Body of pancreas (tissue), 4 donors: ENCODE results near the gene RXRB.

Experiments
- POLR2A ChIP-seq, 3 donors: fragments of 450-650 bp; IDR thresholded peaks; one replicate each; pipeline ENCODE4 v1.6.1; 2016; ENCODE audit warnings: antibody characterized with exemption in 3 of 3, mild to moderate bottlenecking in 2 of 3
- TF ChIP-seq, protein P1 (sequence below), 7 experiments: fragments of 450-650 bp in 4 of 7; fragments of 200-600 bp in 3 of 7; sonication (generic) in 3 of 7; IDR thresholded peaks; one replicate each; pipeline ENCODE4 v1.5.1; 2016 to 2019; ENCODE audit warnings: antibody characterized with exemption in 7 of 7

DNA sequence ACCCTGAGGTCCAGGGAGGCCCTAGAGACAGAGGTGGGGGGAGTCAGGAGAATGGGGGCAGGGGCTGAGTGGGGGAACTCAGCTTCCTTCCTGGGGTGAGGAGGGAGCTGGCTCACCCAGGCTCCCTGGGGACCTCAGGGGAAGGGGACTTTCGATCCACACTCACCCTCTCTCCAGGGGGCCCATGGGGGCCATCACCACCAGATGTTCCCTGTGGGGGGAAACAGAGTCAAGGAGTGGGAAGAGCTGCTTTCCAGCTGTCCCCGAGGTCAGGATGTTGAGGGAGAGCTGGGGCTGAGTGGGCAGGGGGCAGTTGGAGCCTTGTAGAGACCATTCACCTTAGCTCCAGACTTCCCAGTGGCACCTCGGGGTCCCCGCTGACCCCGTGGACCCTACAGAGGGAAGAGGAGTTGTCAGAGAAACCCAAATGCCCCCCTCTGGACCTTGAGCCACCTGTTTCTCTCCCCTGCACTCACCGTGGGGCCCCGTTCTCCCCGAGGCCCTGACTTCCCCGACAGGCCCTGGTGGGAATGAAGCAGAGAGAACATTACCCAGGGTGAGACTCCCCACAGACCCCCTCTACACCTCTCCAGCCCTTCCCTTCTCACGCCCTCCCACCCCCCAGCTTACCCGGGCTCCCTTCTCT is 26.8 kb downstream of the RXRB start:
- TF ChIP-seq, protein P1, sequence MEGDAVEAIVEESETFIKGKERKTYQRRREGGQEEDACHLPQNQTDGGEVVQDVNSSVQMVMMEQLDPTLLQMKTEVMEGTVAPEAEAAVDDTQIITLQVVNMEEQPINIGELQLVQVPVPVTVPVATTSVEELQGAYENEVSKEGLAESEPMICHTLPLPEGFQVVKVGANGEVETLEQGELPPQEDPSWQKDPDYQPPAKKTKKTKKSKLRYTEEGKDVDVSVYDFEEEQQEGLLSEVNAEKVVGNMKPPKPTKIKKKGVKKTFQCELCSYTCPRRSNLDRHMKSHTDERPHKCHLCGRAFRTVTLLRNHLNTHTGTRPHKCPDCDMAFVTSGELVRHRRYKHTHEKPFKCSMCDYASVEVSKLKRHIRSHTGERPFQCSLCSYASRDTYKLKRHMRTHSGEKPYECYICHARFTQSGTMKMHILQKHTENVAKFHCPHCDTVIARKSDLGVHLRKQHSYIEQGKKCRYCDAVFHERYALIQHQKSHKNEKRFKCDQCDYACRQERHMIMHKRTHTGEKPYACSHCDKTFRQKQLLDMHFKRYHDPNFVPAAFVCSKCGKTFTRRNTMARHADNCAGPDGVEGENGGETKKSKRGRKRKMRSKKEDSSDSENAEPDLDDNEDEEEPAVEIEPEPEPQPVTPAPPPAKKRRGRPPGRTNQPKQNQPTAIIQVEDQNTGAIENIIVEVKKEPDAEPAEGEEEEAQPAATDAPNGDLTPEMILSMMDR (IDR thresholded peaks at IDR 0.05), result no peak
- TF ChIP-seq POLR2A (IDR thresholded peaks at IDR 0.05), result no peak
